SU-DHL-6 (cell line): ENCODE data around the gene LUZP1.

Experiments
- H2AFZ ChIP-seq: fragments of 200-600 bp; sonication (generic); 2 replicates; pipeline ENCODE4 v1.6.1; 2014; ENCODE audit warnings: low read depth, mild to moderate bottlenecking, moderate library complexity, mixed read lengths, antibody characterized with exemption, low read length; ENCODE audit not compliant: severe bottlenecking
- H3F3A ChIP-seq: fragments of 200-600 bp; shearing (Covaris generic); 2 replicates; pipeline ENCODE4 v1.6.0; 2016; ENCODE audit warnings: antibody characterized with exemption, mild to moderate bottlenecking; ENCODE audit not compliant: insufficient read depth
- H3K27ac ChIP-seq: fragments of 200-600 bp; sonication (generic); 2 replicates; pipeline ENCODE4 v1.5.1; 2016; ENCODE audit warnings: low read depth, mild to moderate bottlenecking, low read length, moderate library complexity, mixed read lengths
- H3K27me3 ChIP-seq: fragments of 200-600 bp; sonication (generic), shearing (Covaris generic); 2 replicates; pipeline ENCODE4 v1.6.0; 2014; ENCODE audit warnings: mild to moderate bottlenecking, low read length
- H3K36me3 ChIP-seq: fragments of 200-600 bp; sonication (generic); 2 replicates; pipeline ENCODE4 v1.6.1; 2014; ENCODE audit warnings: mild to moderate bottlenecking, low read length, mixed read lengths
- H3K4me2 ChIP-seq: fragments of 300-600, 200-600 bp; shearing (Covaris generic), sonication (generic); 2 replicates; pipeline ENCODE4 v1.6.0; 2014; ENCODE audit warnings: low read length, low read depth, mild to moderate bottlenecking; ENCODE audit not compliant: poor library complexity, severe bottlenecking
- H3K4me3 ChIP-seq: fragments of 200-600 bp; sonication (generic); 2 replicates; pipeline ENCODE4 v1.5.1; 2014; ENCODE audit warnings: antibody characterized with exemption, low read length, mild to moderate bottlenecking, mixed read lengths; ENCODE audit not compliant: insufficient read depth, poor library complexity, severe bottlenecking
- H3K79me2 ChIP-seq: fragments of 200-600 bp; sonication (generic); 2 replicates; pipeline ENCODE4 v1.6.1; 2014; ENCODE audit warnings: mild to moderate bottlenecking, low read length, moderate library complexity; ENCODE audit not compliant: insufficient read depth
- H3K9ac ChIP-seq: fragments of 200-600 bp; sonication (generic); 2 replicates; pipeline ENCODE4 v1.7.0; 2014; ENCODE audit warnings: mild to moderate bottlenecking, low read length
- H3K9me2 ChIP-seq: fragments of 200-600 bp; sonication (generic); replicated peaks from 2 replicates; pipeline ENCODE4 v1.6.1; 2014; ENCODE audit warnings: low read length; ENCODE audit not compliant: insufficient read depth
- H3K9me3 ChIP-seq: fragments of 200-600 bp; sonication (generic); 2 replicates; pipeline ENCODE4 v1.6.1; 2014; ENCODE audit warnings: low read length, mixed read lengths; ENCODE audit not compliant: insufficient read depth
- H4K20me1 ChIP-seq: fragments of 200-600 bp; sonication (generic); 2 replicates; pipeline ENCODE4 v1.6.1; 2014; ENCODE audit warnings: low read depth, mild to moderate bottlenecking, antibody characterized with exemption, low read length, moderate library complexity, mixed read lengths
- EZH2phosphoT487 ChIP-seq: fragments of 200-600 bp; sonication (generic), shearing (Covaris generic); conservative IDR thresholded peaks from 2 replicates; pipeline ENCODE4 v1.6.1; 2018; ENCODE audit warnings: mild to moderate bottlenecking, antibody characterized with exemption, low read length, moderate library complexity, mixed read lengths
- TF ChIP-seq, protein P1 (sequence below): fragments of 200-600 bp; sonication (generic); IDR thresholded peaks from one replicate; pipeline ENCODE4 v1.5.1; 2017; ENCODE audit warnings: antibody characterized with exemption, mild to moderate bottlenecking, low read length, moderate library complexity; ENCODE audit not compliant: insufficient read depth, poor library complexity, severe bottlenecking

LUZP1 gene

DNA sequence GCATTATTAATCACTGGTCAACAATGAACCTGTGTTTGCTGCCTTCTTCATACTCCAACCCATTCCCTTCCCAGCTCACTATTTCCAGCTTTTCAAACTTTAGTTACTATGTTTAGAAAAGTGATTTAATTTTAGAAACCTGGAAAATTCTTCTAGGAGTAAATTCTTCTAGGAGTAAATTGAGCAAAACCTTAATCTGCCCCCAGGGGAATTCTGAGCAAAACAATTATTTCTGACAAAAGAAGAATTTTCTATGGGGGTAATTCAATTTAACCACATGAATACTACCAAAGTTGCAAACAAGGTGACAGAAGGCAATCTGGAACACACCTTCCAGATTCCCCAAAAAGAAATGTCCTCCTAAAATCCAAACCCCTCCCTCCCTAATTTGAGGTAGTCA, 1.8 kb downstream of the LUZP1 start:
- Histone ChIP-seq H3K9ac (no peak overlapping the region), H4K20me1 (0 out of 2 replicates have a peak, but pooled peaks cover 4% of the 10 kb centered on the region), H3K27ac (no peak overlapping the region), H2AFZ (no peak overlapping the region), H3K9me3 (no peaks in the 10 kb centered on the region), H3K27me3 (no peaks in the 10 kb centered on the region), H3K9me2 (no peaks in the 10 kb centered on the region), H3F3A (no peaks in the 10 kb centered on the region), H3K36me3 (no peaks in the 10 kb centered on the region), H3K79me2 (no peaks in the 10 kb centered on the region), H3K4me3 (no peak overlapping the region), H3K4me2 (no peak overlapping the region)
- TF ChIP-seq, protein P1, sequence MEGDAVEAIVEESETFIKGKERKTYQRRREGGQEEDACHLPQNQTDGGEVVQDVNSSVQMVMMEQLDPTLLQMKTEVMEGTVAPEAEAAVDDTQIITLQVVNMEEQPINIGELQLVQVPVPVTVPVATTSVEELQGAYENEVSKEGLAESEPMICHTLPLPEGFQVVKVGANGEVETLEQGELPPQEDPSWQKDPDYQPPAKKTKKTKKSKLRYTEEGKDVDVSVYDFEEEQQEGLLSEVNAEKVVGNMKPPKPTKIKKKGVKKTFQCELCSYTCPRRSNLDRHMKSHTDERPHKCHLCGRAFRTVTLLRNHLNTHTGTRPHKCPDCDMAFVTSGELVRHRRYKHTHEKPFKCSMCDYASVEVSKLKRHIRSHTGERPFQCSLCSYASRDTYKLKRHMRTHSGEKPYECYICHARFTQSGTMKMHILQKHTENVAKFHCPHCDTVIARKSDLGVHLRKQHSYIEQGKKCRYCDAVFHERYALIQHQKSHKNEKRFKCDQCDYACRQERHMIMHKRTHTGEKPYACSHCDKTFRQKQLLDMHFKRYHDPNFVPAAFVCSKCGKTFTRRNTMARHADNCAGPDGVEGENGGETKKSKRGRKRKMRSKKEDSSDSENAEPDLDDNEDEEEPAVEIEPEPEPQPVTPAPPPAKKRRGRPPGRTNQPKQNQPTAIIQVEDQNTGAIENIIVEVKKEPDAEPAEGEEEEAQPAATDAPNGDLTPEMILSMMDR = no peak
- no peak for TF ChIP-seq EZH2phosphoT487

DNA sequence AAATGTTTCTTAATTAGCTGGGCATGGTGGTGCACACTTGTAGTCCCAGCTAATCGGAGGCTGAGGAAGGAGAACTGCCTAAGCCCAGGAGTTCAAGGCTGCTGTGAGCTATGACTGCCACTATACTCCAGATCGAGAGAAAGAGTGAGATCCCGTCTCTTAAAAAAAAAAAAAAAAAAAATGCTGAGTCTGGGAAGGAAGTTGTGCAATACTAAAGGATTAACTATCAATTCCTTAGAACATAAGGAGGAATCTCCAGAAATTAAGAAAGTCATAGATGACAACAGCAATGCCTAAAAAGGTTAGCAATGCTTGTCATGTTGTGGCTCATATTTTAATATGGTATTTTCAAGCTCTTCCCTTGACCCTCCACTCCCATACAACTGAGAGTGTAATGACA, 5.3 kb downstream of the LUZP1 start:
- Histone ChIP-seq H3K4me3 (no peak overlapping the region), H3K79me2 (no peaks in the 10 kb centered on the region), H4K20me1 (0 out of 2 replicates have a peak, but pooled peaks cover 4% of the 10 kb centered on the region), H3K36me3 (no peaks in the 10 kb centered on the region), H3K9ac (no peak overlapping the region), H2AFZ (no peak overlapping the region), H3K9me2 (no peaks in the 10 kb centered on the region), H3K9me3 (no peaks in the 10 kb centered on the region), H3K27ac (no peak overlapping the region), H3F3A (no peaks in the 10 kb centered on the region), H3K4me2 (no peak overlapping the region), H3K27me3 (no peaks in the 10 kb centered on the region)
- TF ChIP-seq, protein P1 = no peak
- no peak for TF ChIP-seq EZH2phosphoT487

DNA sequence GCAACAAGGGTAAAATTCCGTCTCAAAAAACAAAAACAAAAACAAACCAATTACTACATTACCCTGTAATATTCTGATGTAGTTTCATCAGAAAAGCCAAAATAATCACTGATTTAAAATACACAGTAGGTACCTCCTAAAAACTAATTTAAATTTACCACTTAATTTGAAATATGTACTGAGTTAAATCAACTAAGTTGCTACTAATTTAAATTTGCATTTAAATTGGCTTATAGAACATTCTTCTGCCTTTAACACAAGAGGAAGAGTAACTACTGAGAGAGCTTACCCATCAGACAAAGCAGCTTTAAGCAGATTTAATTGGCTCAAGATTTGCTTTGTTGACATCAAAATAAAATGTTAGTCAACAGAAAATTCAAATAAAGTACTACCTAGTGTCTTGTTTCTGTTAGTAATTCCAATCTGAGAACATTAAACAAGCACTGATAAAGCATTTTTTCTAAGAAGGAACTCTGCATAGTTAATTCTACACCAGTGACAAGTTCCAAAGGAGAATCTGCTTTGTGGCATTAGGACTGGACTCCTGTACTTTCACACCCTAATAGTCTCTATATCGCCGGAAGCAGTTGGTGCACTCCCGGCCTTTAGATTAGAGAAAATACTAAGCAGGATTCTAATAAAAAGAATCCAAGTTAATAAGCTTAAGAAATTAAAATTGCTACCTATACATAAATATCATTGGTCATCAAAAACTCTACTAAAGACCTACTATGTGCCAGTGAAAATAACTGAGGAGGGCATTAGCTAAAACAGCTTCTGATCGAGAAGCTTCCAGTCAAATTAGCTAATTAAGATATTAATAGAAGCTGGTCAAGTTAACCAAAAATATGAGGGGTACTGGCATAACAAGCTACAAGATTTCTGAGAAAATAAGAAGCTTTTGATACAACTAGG, 8.4 kb downstream of the LUZP1 start:
- Histone ChIP-seq H3K27me3 (no peaks in the 10 kb centered on the region), H3F3A (no peaks in the 10 kb centered on the region), H2AFZ (no peak overlapping the region), H3K4me2 (no peak overlapping the region), H3K4me3 (no peak overlapping the region), H3K9me3 (no peaks in the 10 kb centered on the region), H3K79me2 (no peaks in the 10 kb centered on the region), H3K9me2 (no peaks in the 10 kb centered on the region), H4K20me1 (0 out of 2 replicates have a peak, but pooled peaks cover 4% of the 10 kb centered on the region), H3K36me3 (no peaks in the 10 kb centered on the region), H3K9ac (no peak overlapping the region), H3K27ac (no peak overlapping the region)
- no peak for TF ChIP-seq EZH2phosphoT487

DNA sequence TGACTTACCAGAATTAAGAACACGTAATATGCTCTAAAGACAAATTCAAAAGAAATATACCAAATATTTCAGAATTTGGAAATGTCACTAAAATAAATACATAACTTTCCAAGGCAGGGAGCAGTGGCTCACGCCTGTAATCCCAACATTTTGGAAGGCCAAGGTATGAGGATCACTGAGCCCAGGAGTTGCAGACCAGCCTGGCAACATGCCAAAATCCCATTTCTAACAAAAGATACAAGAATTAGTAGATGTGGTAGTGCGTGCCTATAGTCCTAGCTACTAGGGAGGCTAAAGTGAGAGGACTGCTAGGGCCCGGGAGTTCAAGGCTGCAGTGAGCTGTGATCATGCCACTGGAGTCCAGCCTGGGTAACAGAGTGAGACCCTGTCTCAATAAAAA, 11.7 kb downstream of the LUZP1 start:
- no peak for TF ChIP-seq EZH2phosphoT487
- TF ChIP-seq, protein P1 = no peak
- H3K79me2 ChIP-seq = no peaks in the 10 kb centered on the region

More for the DNA sequence above, 11.7 kb downstream of the LUZP1 start:
- H3K9ac ChIP-seq = no peak overlapping the region
- no peaks in the 10 kb centered on the region for H3K27me3 ChIP-seq
- no peaks in the 10 kb centered on the region for H3K36me3 ChIP-seq
- H3F3A ChIP-seq = no peaks in the 10 kb centered on the region
- no peaks in the 10 kb centered on the region for H3K9me3 ChIP-seq
- H3K9me2 ChIP-seq = no peaks in the 10 kb centered on the region
- no peak overlapping the region for H3K4me3 ChIP-seq
- H4K20me1 ChIP-seq = no peaks in the 10 kb centered on the region
- no peak overlapping the region for H3K4me2 ChIP-seq
- H2AFZ ChIP-seq = no peak overlapping the region
- no peak overlapping the region for H3K27ac ChIP-seq
